NCI-H128 (cell line): ENCODE results near the gene FOXO3.
"Not testable (repeated sequence)": the region's sequence is repeated elsewhere in the genome, so short reads cannot be mapped to it uniquely, and the experiment has no call there.

Source experiments
- DNase-seq: peaks from one replicate; lab custom pipeline; 2025; ENCODE audit not compliant: unreplicated experiment; lab: John Stamatoyannopoulos, UW

FOXO3 gene

DNA sequence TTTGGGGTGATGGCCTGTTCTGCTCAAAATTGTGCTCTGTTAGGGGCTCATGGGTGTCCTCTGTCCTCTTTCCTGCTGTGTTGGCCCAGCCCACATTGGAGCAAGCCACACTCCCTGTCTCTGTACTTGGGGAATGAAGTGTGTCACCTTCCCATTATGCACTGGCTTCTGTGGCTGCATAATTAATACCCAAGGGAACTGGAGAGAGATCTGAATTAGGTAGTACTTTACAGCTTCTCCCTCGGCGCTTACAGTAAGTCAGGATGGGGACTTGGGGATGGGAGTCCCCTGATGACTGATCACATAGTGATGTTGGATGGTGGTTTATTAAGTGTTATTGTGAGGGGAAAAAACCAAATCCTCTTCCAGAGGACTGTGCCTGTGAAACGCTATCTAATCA is 116.6 kb downstream of the FOXO3 start:
- DNase-seq: no peak

DNA sequence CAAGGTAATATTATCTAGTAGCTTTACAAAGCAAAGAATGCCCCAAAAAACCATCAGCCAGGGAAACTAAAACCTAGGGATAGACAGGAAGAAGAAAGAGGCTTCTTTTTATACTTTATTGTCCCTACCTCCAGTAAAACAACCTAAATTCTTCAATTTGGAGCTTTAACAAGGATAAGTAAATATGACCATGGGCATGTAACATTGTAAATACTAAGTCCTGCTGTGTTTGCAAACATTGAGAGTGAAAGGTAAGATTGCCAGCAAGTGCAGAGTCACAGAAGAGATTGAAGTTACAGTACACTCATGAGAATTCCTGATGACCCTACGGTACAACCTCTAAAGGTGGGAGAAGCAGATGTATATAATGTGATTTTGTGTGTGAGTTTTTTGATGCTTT is 117.2 kb downstream of the FOXO3 start:
- no peak for DNase-seq

DNA sequence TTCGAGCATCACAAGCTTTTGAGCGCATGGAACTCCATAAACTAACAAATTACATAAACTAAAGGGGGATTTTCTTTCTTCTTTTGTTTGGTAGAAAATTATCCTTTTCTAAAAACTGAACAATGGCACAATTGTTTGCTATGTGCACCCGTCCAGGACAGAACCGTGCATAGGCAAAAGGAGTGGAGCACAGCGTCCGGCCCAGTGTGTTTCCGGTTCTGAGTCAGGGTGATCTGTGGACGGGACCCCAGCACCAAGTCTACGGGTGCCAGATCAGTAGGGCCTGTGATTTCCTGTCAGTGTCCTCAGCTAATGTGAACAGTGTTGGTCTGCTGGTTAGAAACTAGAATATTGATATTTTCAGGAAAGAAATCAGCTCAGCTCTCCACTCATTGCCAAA is 119.6 kb downstream of the FOXO3 start:
- not testable (repeated sequence) for DNase-seq

DNA sequence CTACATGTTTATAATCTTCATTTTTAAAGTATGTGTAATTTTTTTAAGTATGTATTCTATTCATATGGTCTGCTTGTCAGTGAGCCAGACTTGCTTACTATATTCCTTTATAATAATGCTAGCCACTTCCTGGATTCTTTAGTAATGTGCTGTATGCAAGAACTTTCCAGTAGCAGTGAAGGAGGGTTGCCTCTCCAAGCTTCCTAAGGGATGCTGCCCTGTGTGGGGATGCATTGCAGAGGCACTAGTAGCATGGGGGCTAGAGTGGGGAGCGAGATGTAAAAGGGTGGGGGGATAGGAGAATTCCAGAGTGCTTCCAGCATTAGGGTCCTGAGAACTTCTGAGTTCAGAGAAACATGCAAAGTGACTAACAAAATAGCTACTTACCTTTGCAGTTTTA is 121.0 kb downstream of the FOXO3 start:
- DNase-seq: not testable (repeated sequence)

DNA sequence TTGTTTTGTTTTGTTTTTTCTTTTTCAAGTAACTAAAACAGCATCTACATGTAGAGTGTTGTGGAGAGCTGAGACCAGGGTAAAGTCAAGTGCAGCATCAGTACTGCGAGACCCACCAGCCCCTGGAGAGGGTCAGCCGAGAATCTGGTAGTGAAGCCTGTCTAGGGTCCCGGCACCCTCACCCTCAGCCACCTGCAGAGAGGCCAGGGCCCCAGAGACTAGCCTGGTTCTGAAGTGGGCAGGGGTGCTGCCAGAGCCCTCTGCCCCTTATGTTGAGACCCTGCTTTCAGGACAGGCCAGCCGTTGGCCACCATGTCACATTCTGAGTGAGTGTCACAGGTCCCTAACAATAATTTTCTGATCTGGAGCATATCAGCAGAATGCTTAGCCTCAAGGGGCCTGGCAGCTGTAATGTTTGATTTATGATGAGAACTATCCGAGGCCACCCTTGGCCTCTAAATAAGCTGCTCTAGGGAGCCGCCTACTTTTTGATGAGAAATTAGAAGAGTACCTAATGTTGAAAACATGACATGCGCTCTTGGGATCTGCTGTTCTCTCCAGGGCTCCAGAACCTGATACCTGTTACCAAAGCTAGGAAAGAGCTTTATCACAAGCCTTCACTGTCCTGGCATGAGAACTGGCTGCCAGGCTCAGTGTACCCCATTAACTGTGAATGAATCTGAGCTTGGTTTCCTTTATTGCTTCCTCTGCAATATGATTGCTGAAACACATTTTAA is 121.8 kb downstream of the FOXO3 start:
- not testable (repeated sequence) for DNase-seq

DNA sequence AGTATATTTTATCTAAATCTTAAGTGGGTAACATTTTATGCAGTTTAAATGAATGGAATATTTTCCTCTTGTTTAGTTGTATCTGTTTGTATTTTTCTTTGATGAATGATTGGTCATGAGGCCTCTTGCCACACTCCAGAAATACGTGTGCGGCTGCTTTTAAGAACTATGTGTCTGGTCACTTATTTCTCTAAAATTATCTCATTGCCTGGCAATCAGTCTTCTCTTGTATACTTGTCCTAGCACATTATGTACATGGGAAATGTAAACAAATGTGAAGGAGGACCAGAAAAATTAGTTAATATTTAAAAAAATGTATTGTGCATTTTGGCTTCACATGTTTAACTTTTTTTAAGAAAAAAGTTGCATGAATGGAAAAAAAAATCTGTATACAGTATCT is 123.3 kb downstream of the FOXO3 start:
- not testable (repeated sequence) for DNase-seq

DNA sequence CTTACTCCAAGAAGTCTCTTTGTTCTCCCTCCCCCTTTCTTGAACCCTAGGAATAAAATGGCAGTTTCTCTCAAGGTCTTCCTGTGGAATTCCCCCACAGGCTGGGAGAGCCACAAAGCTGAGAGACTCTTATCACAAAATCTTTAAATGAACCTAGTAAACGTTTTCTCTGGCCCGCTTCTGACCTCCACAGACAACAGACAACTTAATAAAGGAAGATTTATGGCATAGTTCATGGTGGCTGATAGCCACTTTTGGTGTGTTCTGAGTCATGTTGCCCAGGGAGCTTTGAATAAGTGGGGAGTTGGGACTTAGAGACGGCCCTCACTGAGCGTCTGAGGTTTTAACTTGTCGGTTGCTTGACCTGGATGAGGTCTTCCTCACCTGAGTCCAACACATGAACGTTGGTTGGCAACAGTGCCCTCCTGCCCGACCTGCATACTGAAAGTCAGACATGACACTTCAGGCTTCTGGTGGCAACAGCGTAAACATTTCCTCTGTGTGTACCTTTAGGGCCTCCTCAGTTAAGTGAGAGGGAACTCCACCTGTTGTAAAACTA is 124.1 kb downstream of the FOXO3 start:
- DNase-seq: no peak

DNA sequence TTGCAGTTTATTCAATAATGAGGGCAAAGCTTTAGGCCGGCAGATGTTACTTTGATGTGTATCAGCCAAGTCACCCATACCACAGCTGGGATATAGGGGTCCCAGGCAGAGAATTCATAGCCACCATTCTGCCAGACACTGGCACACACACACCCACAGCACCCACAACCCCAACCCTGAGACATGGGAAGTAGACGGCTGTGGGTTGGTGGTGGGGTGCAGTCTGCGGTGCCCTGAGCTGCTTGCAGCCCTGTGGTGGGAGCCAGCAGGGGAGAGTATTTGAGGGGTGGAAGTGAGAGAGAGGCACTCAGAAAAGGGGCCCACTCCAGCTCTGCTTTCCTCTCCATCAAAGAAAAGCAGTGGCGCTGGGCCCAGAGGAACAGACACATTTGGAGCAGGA is 125.3 kb downstream of the FOXO3 start:
- no peak for DNase-seq

DNA sequence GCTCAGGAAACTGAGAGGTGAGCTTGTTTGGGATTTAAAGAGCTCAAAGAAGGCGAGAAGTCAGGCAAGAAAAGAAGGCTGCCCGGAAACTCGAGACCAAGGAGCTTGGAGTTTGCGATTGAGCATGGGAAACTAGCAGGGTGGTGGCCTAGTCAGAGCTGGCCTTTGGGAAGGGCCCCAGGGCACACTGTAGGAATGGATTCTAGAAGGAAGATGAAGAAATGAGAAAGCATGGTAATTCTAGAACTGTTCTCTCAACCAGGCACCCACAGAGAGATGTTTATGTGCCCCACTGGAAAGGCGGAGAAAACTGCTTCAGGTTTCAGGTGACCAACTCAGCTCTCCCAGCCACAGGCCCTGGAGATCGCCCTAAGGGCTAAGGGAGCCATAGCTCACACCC is 126.2 kb downstream of the FOXO3 start:
- DNase-seq: no peak

DNA sequence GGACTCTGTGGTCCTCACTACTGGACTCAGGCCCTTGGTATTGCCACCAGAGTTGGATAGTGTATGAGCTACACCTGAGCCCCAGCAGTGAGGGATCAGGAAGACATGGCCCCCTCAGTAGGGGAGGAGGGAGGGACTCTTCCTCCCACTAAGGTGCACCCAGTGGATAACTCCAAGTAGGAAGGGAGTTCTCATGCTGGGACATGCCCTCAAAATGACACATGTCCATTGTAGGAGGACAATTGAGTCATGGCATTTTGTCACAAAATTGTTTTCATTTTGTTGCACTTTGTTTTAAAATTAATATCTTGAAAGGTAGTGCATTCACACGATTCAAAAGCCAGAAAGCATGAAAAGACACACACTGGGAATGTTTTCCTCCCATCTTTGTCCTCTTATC is 127.2 kb downstream of the FOXO3 start:
- no peak for DNase-seq

DNA sequence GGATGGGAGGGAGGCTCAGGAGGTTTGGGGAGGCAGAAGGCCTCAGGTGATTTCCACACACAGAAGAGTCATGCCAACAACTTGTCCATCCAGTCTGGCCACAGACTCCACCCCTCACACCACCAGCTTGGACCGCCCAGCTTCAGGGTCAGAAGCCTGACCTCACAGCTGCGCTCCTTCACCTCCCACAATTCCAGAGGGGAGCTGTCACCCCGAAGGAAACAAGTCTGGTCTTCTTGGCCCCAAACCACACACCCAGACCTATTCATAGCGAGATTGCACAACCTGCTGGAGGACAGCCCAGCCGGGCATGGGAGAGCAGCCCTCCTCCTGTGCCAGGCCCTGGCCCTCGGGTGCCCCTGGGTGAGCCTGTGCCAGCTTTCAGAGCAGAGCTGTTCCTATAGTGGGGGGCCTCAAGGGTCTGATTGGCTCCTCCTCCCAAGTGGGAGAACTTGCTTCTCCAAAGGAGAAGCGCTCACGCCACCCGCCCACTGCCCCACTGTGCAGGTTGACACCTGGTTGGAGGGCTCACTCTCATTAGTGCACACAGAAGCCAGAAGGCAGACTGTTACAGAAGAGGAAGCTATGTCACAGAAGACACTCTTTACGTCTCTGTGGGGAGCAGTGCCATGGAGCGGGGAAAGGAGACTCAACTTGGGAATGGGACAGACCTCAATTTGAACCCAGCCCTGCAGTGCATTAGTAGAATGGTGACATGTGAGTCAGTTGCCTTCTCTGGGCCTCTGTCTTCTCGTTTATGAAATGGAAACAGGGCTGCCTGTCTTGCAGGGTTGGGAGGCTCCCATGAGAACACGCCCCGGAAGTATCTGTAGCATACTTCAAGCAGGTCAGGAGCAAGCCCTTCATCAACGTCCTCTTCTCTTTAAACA is 128.8 kb downstream of the FOXO3 start:
- DNase-seq: no peak

DNA sequence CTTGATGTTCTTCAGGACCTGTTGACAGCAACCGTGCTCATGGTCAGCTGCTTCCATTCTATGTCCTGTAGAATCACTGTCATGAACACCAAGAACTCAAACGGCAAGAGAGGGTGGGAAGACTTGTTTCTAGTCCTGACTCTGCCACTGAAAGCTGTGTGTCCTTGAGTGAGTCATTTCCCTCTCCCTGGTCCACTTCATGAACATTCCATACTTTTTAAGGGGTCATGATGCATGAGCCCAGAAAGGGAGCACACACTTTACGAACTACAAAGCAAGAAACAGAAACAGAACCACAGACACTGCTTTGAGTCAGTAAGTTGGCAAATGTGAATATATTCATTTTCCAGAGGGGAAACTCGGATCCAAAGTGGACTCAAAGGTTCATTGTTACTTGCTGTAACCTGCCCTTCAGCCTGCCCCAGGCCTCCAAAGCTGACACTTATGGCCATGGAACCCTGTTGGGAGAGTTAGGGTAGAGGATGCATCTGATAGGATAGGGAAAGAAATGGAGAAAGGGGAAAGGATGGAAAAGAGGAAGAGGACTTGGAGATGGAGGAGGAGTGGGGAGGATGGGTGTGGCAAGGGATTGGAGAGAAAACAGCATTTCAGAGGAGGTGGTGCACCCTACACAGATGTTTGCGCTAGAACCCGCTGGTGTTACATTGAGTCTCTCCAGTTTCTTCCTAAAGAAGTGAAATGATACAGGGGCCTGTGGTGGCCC is 129.8 kb downstream of the FOXO3 start:
- DNase-seq: no peak

DNA sequence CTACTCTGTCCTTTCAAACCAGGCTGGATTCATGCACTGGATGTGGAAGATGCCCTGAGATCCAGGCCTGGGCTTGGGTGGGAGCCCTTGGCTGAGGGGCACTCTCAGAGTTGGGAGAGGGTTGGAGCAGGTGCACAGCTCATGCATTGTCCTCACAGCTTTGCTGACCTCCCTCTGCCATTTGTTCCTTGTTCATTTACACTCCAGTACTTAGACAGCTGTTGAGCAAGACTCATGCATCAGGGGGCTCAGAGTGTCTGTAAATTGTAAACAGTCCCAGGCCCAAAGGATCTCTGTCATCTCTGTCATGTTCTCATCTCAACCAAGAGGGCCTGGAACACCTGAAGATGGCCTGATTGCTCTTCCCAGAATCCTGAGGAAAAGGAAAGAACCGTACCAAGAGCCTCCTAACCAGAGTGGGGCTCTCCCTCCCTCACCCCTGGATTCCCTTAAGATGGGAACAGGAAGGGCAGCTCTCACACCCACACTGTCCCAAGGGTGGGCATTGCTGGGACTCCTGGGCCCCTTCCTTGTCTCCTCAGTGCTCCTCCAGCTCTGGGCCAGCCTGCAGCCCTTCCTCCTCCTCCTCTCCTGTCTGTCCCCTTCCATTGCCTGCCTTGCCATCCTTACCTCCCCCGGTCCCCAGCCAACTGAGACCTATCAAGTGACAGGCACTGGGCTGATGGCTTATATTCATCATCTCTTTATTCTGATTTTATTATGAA is 132.9 kb downstream of the FOXO3 start:
- DNase-seq: no peak

DNA sequence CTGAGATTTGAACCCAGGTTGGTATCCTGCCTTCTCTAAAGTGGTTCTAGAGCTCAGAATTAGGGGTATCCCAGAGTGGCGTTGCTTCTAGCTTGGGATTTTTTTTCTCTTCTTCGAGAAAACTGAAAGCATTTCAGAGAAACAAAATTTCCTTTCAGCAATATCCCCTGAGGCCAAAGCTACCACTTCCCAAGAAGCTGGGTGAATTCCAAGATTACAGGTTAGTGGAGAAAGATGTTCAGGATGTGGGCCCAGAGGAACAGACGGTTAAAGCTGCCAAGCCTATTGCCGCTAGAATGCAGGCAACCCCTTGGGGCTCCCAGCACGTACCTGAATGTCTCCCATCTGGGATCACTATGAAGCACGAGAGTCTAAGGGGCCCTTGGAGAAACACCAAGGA is 134.1 kb downstream of the FOXO3 start:
- no peak for DNase-seq

DNA sequence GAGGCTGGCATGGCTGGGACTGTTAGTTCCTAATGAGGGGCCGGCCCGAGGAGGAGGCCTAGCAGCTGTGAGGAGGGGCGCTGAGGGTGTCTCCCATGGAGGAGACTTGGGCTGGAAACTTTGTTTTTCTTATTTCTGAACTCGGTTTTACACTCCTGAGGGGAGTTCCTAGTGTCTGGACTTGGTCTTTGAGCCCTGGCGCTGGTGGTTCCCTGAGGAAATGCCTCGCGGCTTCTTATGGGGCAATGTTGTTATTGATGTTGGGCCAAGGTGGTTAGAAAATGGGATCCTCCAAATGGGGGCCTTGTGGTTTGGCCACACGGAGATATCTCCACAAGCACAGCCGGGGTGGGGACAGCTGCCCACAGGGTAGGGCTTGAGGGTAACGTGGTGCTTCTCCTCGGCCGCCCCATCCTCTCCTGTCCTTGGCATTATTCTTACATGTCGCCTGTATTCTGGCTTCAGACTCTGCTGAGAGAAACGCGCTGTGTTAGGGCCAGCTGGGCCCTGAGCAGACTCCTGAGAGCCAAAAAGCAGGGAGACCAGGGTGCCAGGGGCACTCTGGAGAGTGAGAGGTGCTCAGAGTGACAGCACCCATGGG is 136.9 kb downstream of the FOXO3 start:
- no peak for DNase-seq

DNA sequence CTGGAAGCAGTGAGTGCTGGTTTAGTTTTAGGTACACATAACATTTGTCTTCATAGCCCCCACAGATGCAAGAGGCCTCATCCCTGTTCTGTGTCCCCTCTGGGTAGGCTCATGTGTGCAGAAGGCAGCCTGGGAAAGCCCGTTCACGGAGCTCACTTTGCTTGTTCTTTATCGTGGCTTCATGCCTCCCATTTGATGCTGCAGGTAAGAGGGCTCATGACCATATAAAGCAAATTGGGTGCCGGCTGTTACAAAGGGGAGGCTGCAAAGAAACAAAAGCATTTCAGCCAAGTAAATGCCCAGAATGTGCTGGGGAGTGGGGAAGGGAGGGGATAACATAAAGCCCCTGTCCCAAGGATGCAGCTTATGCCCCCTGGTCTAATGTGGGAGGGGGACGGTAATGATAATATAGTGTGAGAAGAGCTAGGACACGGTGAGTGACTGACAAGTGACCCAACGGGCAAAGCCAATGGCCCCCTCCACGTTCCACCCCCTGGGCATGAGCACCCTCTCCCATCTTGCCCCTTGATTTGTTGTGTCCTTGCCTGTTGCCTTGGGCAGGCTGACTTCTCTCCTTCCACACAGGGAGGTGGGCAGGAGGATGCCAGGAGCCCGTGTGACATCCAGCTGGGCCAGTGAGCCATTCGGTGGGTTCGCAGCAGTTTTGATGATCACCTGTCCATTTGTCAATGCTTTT is 138.0 kb downstream of the FOXO3 start:
- no peak for DNase-seq

DNA sequence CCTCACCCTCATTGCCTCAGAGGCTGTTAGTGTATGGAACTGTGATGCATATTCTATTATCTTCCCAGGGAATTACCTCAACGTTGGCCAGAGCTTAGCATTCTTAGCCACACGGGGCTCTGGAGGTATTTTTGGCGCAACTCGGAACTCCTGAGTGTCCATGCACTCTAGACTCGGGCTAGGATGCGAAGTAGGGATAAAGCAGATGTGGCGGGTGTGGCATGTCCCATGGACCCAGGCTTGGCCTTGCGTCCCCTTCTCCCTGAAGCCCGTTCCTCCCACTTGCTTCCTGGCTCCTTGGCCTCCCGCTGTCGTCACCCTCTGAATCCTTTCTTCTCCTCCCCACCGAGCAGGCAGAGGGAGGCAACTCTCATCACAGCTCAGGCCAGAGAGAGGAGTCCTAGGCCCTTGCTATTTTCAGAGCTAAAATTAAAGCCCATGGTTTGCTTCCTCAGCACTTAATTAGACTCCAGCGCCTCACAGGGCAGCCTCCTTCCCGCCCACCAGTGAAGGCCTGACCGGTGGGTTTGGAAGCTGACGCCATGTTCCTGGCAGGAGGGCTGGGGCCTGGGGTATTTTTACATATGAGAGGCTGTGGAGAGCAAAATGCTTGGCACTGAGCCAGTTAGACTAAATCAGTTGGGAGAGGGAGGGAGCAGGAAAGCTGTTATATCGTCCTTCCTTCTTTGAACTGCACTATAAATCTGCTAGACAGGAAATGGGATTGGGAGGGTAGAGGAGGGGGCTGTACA is 138.7 kb downstream of the FOXO3 start:
- DNase-seq: peak; percentile 22

DNA sequence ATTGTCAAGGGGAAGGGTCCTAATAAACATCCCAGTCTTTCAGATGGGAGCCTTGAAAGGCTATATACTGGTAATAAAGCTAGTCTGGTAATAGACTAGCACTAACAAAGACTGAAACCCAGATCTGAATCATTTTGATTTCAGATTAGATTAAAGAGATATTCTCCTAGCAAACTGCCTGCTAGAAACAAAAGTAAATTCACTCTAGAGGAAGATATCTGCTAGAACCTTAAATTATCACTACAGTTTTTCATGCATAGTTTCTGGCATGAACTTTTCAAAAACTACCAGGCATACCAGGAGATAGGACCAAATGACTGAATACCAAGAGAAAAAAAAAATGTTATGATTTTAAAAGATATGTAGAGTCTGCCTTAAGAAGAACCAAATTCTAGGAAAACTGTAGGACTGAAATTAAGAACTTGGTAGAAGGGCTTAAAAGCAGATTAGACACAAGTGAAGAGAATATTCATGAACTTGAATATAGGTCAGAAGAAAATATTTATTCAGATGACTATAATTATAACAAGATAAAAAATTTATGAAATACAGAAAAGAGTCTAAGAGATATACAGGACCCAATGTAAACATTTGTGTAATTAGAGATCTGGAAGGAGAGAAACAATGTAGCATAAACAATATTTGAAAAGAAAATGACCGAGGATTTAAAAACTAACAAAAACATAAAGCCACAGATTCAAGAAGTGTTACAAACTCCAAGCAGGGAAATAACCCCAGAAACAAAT is 141.6 kb downstream of the FOXO3 start:
- no peak for DNase-seq
